GM21367 (cell line): ENCODE measurements around the gene TMEM132A.

Experiments
- ATAC-seq: cut with Tn5 transposase; IDR thresholded peaks from one replicate; pipeline ENCODE4 v1.9.1; 2021; ENCODE audit not compliant: unreplicated experiment

TMEM132A gene

GRCh38 chr11:60921777-60922335 lies 2.4 kb upstream of the TMEM132A start:
- no peak for ATAC-seq

GRCh38 chr11:60922906-60923305 lies 1.4 kb upstream of the TMEM132A start:
- no peak for ATAC-seq

- ATAC-seq: no peak
Observed at GRCh38 chr11:60923326-60923725, 934 bp upstream of the TMEM132A start.

GRCh38 chr11:60923800-60924109 lies 505 bp upstream of the TMEM132A start:
- no peak for ATAC-seq

GRCh38 chr11:60924906-60925853 lies 920 bp downstream of the TMEM132A start:
- ATAC-seq: no peak

- ATAC-seq: no peak
Observed at GRCh38 chr11:60925868-60926267, 1.6 kb downstream of the TMEM132A start.

- ATAC-seq: no peak
Observed at GRCh38 chr11:60926500-60926899, 2.2 kb downstream of the TMEM132A start.

GRCh38 chr11:60927061-60927592 lies 2.9 kb downstream of the TMEM132A start:
- ATAC-seq: no peak

GRCh38 chr11:60927600-60927999 lies 3.3 kb downstream of the TMEM132A start:
- no peak for ATAC-seq

GRCh38 chr11:60928563-60929001 lies 4.3 kb downstream of the TMEM132A start:
- ATAC-seq: no peak

GRCh38 chr11:60929764-60930163 lies 5.5 kb downstream of the TMEM132A start:
- no peak for ATAC-seq

GRCh38 chr11:60930394-60930793 lies 6.1 kb downstream of the TMEM132A start:
- no peak for ATAC-seq

- ATAC-seq: no peak
Observed at GRCh38 chr11:60931917-60932316, 7.7 kb downstream of the TMEM132A start.

GRCh38 chr11:60932605-60933356 lies 8.5 kb downstream of the TMEM132A start:
- ATAC-seq: no peak

GRCh38 chr11:60933416-60934123 lies 9.3 kb downstream of the TMEM132A start:
- no peak for ATAC-seq

- no peak for ATAC-seq
Observed at GRCh38 chr11:60934124-60934789, 10.0 kb downstream of the TMEM132A start.

- ATAC-seq: no peak
Observed at GRCh38 chr11:60934790-60935605, 10.7 kb downstream of the TMEM132A start.

- no peak for ATAC-seq
Observed at GRCh38 chr11:60935676-60936442, 11.6 kb downstream of the TMEM132A start.
